Gastroesophageal sphincter (tissue), 4 donors: ENCODE data around the gene KPNA3. TPM values are rescaled to one million over a fixed set of nuclear protein-coding genes. Genes with fewer than 3 reads are reported as not detected.

Experiments
- ATAC-seq: fragments of 150-250 bp; one replicate; pipeline ENCODE4 v1.9.1; 2016; ENCODE audit warnings: mild to moderate bottlenecking, moderate library complexity
- H3K27ac ChIP-seq, 4 donors: fragments of 200-600 bp; sonication (generic) in 3 of 4; 1 replicate in 3 of 4; 2 replicates in 1 of 4; pipeline ENCODE4 v1.5.1; 2016 to 2019
- H3K27me3 ChIP-seq: fragments of 200-600 bp; sonication (generic); one replicate; pipeline ENCODE4 v1.5.1; 2019
- H3K36me3 ChIP-seq, 2 donors: fragments of 200-600 bp; sonication (generic); one replicate each; pipeline ENCODE4 v1.5.1; 2019; ENCODE audit warnings: control low read depth in 1 of 2
- H3K4me1 ChIP-seq, 3 donors: fragments of 200-600 bp; sonication (generic); 1 replicate in 2 of 3; 2 replicates in 1 of 3; pipeline ENCODE4 v1.5.1; 2016 to 2019; ENCODE audit warnings: control low read depth in 2 of 3
- H3K4me3 ChIP-seq, 2 donors: fragments of 200-600 bp; sonication (generic); one replicate each; pipeline ENCODE4 v1.5.1; 2019; ENCODE audit warnings: mild to moderate bottlenecking in 1 of 2, moderate library complexity in 1 of 2
- H3K9me3 ChIP-seq, 3 donors: fragments of 200-600 bp; sonication (generic); one replicate each; pipeline ENCODE4 v1.5.1; 2017 to 2019; ENCODE audit warnings: control low read depth in 2 of 3
- CTCF ChIP-seq, 4 experiments: fragments of 200-600 bp in 2 of 4; fragments of 450-650 bp in 2 of 4; sonication (generic) in 1 of 4; IDR thresholded peaks; one replicate each; pipeline ENCODE4 v1.5.1; 2017 to 2019; ENCODE audit warnings: antibody characterized with exemption in 4 of 4, mild to moderate bottlenecking in 2 of 4, moderate library complexity in 2 of 4
- EP300 ChIP-seq: sonication (generic); formaldehyde crosslinking; IDR thresholded peaks from one replicate; pipeline ENCODE4 v1.6.1; 2017; ENCODE audit warnings: antibody characterized with exemption, mild to moderate bottlenecking
- POLR2A ChIP-seq, 2 donors: fragments of 450-650 bp; IDR thresholded peaks; one replicate each; pipeline ENCODE4 v1.6.1; 2017; ENCODE audit warnings: antibody characterized with exemption in 2 of 2, mild to moderate bottlenecking in 2 of 2, moderate library complexity in 1 of 2
- POLR2AphosphoS5 ChIP-seq: sonication (generic); formaldehyde crosslinking; IDR thresholded peaks from one replicate; pipeline ENCODE4 v1.6.1; 2017; ENCODE audit warnings: antibody characterized with exemption
- WGBS, 2 donors: methylation state at CpG; one replicate each; pipeline ENCODE4 v1.1.5; 2018; ENCODE audit warnings: low coverage in 1 of 2; 5-methylcytosine and 5-hydroxymethylcytosine counted together
- total RNA-seq, 4 donors: library from RNA; depleted of rRNA; stranded (reverse); fragments of >200 nt; gene quantifications; one replicate each; pipeline ENCODE4 v1.1.0, GENCODE V29; 2016

The KPNA3 gene
- total RNA-seq, 4 donors from 2014 or later, result 41.2 to 67.5 (median 55.8) TPM

DNA sequence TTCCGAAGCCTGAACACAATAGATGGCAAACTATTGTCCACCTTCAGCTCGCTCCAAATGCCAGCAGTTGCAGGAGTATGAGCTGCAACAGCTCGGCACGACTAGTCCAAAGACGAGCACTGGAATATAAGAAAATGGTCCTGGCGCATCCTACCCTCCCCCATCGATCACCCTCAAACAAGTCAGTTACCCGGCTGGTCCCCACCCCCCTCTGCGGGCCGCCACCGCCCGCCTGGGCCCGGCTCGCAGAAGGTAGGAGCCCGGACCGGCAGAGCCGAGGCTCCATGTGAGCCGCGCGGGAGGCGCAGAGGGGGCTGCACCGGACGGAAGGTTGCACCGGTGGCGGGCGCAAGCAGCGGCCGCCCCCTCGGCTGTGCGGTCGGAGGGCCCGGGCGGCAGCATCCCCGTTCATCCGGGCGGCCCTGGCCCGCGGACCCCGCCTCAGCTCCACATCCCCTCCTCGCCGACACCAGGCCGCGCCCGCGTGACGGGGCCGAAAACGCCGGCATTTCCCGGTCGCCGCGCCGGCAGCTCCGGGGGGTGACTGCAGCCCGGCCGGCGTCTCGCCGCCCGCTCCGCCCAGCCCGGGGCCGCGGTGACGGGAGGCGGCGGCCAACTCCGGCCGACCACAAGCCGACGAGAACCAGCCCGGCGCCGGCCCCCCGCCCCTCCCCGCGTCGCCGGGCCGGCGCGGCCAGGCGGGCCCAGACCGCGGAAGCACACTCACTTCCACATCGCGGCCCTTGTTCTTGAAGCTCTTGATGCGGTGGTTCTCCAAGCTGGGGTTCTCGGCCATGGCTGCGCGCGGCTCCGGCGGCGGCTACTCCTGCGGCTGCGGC is 552 bp downstream of the KPNA3 start:
- no peak for TF ChIP-seq EP300
- peak in 1 of 2 donors; percentile 39 for TF ChIP-seq POLR2A (IDR thresholded peaks at IDR 0.05)
- peak; percentile 28 for TF ChIP-seq POLR2AphosphoS5
- peak; percentile 40 for ATAC-seq
- WGBS, 2 donors, result 0% methylated on average over 6 of the region's 98 CpGs; no CpG with 5 or more reads in 1 of the 2 donors

DNA sequence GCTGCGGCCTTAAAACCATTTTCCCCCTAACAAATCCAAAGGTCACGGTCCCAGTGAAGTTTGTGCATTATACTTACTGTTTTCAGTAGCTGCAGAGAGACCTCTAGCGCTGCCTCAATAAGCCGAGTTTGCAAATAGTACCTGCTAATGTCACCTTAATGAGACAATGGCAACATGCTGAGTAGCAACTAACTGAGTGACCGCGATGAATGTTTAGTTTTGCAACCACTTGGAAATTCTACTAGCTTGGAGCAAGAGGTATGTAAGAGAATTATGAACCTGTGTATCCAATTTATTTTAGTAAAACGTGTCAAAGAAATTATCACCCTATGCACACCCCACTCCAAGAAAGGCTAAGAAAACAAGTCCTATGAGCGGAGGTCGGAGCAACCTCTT is 1.2 kb downstream of the KPNA3 start:
- TF ChIP-seq EP300 (no peak), CTCF (IDR thresholded peaks at IDR 0.05) (peak in 1 of 4 experiments; percentile 14), POLR2AphosphoS5 (no peak)
- Histone ChIP-seq H3K4me3 (peak overlapping the region; percentile 84 to 97), H3K36me3 (no peaks in the 10 kb centered on the region), H3K27ac (peak overlapping the region in 3 of 4 donors; percentile 96 to 97 (median 97)), H3K4me1 (peaks cover 0 to 43% (median 10%) of the 10 kb centered on the region in 3 donors), H3K27me3 (no peaks in the 10 kb centered on the region), H3K9me3 (no peaks in the 10 kb centered on the region)
- WGBS, 2 donors, result 4 to 5% methylated on average over 7 to 9 of the region's 9 CpGs
- no peak for ATAC-seq

More for the DNA sequence above, 552 bp downstream of the KPNA3 start:
- Histone ChIP-seq H3K27me3 (no peaks in the 10 kb centered on the region), H3K27ac (peak overlapping the region; percentile 78 to 97 (median 96)), H3K4me1 (peaks cover 0 to 43% (median 10%) of the 10 kb centered on the region in 3 donors), H3K4me3 (peak overlapping the region; percentile 84 to 97), H3K9me3 (no peaks in the 10 kb centered on the region), H3K36me3 (no peaks in the 10 kb centered on the region)

DNA sequence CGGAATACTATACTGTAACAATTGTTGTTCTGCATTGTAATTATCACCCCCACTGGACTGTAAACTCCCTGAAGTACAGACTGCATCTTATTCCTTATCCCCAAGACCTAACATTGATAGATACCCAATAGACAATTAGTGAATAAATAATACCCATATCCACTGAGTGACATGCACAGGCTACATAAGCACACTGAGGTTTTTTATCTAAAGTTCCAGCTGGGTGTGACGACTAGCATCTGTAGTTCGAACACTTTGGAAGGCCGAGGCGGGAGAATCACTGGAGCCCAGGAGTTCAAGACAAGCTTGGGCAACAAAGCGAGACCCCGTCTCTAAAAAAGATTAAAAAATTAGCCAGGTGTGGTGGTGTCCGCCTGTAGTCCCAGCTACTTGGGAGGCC is 2.5 kb downstream of the KPNA3 start:
- TF ChIP-seq CTCF (IDR thresholded peaks at IDR 0.05) (no peak), POLR2AphosphoS5 (no peak), POLR2A (IDR thresholded peaks at IDR 0.05) (no peak), EP300 (no peak)
- 96 to 99% methylated on average over 7 to 8 of the region's 8 CpGs for WGBS, 2 donors
- no peak for ATAC-seq
- Histone ChIP-seq H3K36me3 (no peaks in the 10 kb centered on the region), H3K4me3 (no peak overlapping the region), H3K9me3 (no peaks in the 10 kb centered on the region), H3K27ac (no peak overlapping the region), H3K4me1 (peaks cover 0 to 50% (median 10%) of the 10 kb centered on the region in 3 donors), H3K27me3 (no peaks in the 10 kb centered on the region)

DNA sequence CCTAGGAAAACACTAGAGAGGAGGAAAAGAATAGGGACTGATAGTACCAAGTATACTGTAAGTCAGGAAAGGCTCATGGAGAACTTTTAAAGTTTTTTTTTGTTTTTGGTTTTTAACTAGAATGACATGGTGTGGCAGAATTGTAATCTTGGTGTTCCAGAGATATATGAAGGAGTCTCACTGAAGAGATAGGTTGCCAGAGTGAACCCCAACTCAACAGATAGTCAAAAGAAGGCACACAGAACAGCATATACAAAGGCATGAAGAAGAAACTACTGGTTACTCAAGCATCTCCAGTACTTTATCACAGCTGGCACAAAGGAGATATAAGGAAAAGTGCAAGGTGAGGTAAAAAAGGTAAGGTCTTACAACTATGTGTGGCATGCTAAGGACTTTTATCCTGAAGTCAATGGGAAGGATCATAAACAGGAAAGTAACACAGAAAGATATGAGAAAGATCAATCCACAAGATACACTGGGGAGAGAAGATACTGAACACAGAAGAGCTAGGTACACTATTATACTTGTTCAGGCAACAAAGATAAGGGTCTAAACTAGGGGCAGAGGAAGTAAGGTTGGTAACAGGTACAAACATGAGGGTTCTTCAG is 6.0 kb downstream of the KPNA3 start:
- no peak for TF ChIP-seq POLR2AphosphoS5
- no peak for TF ChIP-seq EP300
- no peak for TF ChIP-seq CTCF (IDR thresholded peaks at IDR 0.05)
- TF ChIP-seq POLR2A (IDR thresholded peaks at IDR 0.05), result no peak
- H3K9me3 ChIP-seq, result no peaks in the 10 kb centered on the region
- no peak overlapping the region for H3K27ac ChIP-seq
- no peaks in the 10 kb centered on the region for H3K27me3 ChIP-seq
- H3K36me3 ChIP-seq, result no peaks in the 10 kb centered on the region
- H3K4me1 ChIP-seq, result peaks cover 0 to 70% (median 6%) of the 10 kb centered on the region in 3 donors
- no peak overlapping the region for H3K4me3 ChIP-seq
- no peak for ATAC-seq

- Histone ChIP-seq H3K27me3 (no peaks in the 10 kb centered on the region), H3K4me1 (peaks cover 2 to 64% (median 6%) of the 10 kb centered on the region in 3 donors), H3K36me3 (no peaks in the 10 kb centered on the region), H3K9me3 (no peaks in the 10 kb centered on the region), H3K4me3 (no peak overlapping the region), H3K27ac (no peak overlapping the region)
- no peak for TF ChIP-seq POLR2AphosphoS5
- no peak for TF ChIP-seq EP300
- TF ChIP-seq CTCF (IDR thresholded peaks at IDR 0.05), result no peak
- no peak for TF ChIP-seq POLR2A (IDR thresholded peaks at IDR 0.05)
- WGBS, 2 donors, result 87 to 88% methylated on average over 3 to 5 of the region's 5 CpGs
- no peak for ATAC-seq
Measured at GRCh38 chr13:49784886-49785570, 7.5 kb downstream of the KPNA3 start.
